K562 (cell line): ENCODE results near the gene PCSK7. TPM values are rescaled to one million over a fixed set of nuclear protein-coding genes. Genes with fewer than 3 reads are reported as not detected.

Experiments
- ATF7 ChIP-seq: fragments of 450-650 bp; IDR thresholded peaks from 2 replicates; pipeline ENCODE4 v1.7.1; 2014; ENCODE audit warnings: mild to moderate bottlenecking, moderate library complexity
- BMI1 ChIP-seq: fragments of 150-350 bp; IDR thresholded peaks from 2 replicates; pipeline ENCODE4 v1.6.1; 2014; ENCODE audit warnings: low read length
- CC2D1A ChIP-seq: fragments of 450-650 bp; IDR thresholded peaks from 2 replicates; pipeline ENCODE4 v1.6.1; 2017; ENCODE audit warnings: mild to moderate bottlenecking
- DMBX1 ChIP-seq: fragments of 250-450 bp; sonication (Bioruptor Pico); IDR thresholded peaks from 2 replicates; pipeline ENCODE4 v1.8.0; 2022; ENCODE audit warnings: inconsistent platforms, mild to moderate bottlenecking, moderate library complexity, borderline replicate concordance
- ETV1 ChIP-seq: fragments of 450-650 bp; conservative IDR thresholded peaks from 2 replicates; pipeline ENCODE4 v1.6.1; 2016; ENCODE audit warnings: missing genetic modification characterization, control low read depth, low read depth, missing compliant biosample characterization
- FOXP4 ChIP-seq: sonication (generic); formaldehyde crosslinking; IDR thresholded peaks from 2 replicates; pipeline ENCODE4 v1.8.0; 2022; ENCODE audit warnings: mild to moderate bottlenecking, missing genetic modification reagents, borderline replicate concordance
- GATAD2A ChIP-seq: fragments of 450-650 bp; IDR thresholded peaks from 2 replicates; pipeline ENCODE4 v1.6.1; 2017
- MBD2 ChIP-seq: sonication (generic); IDR thresholded peaks from 2 replicates; pipeline ENCODE4 v1.6.1; 2016; ENCODE audit warnings: low read depth, borderline replicate concordance
- MEF2A ChIP-seq: IDR thresholded peaks from 2 replicates; pipeline ENCODE4 v1.6.1; 2011; ENCODE audit warnings: low read depth, mild to moderate bottlenecking, low read length, moderate library complexity; ENCODE audit not compliant: control insufficient read depth
- MYNN ChIP-seq, 2 experiments: sonication (generic); formaldehyde crosslinking in 1 of 2; IDR thresholded peaks; 2 replicates each; pipeline versions ENCODE4 v1.5.0 to v1.6.1; 2016 to 2020; ENCODE audit warnings: antibody characterized with exemption in 1 of 2, missing genetic modification reagents in 1 of 2
- NFIC ChIP-seq: fragments of 450-650 bp; IDR thresholded peaks from 2 replicates; pipeline ENCODE4 v1.6.1; 2017; ENCODE audit warnings: mild to moderate bottlenecking, inconsistent platforms
- NFYB ChIP-seq: IDR thresholded peaks from 2 replicates; pipeline ENCODE4 v1.6.1; 2011; ENCODE audit warnings: mild to moderate bottlenecking, moderate library complexity; ENCODE audit not compliant: insufficient read length; ENCODE audit errors: extremely low read depth
- NONO ChIP-seq, 2 experiments: fragments of 200-400 bp in 1 of 2; fragments of 450-650 bp in 1 of 2; formaldehyde crosslinking in 1 of 2; IDR thresholded peaks; 2 replicates each; pipeline ENCODE4 v1.6.1; 2017; ENCODE audit warnings: low read depth in 2 of 2, mild to moderate bottlenecking in 2 of 2, moderate library complexity in 2 of 2, low read length in 1 of 2
- POLR2AphosphoS5 ChIP-seq: IDR thresholded peaks from 2 replicates; pipeline ENCODE4 v1.6.1; 2011; ENCODE audit warnings: mild to moderate bottlenecking, low read depth, low read length, moderate library complexity; ENCODE audit not compliant: control insufficient read depth, insufficient read depth
- PTBP1 ChIP-seq: fragments of 200-400 bp; formaldehyde crosslinking; IDR thresholded peaks from 2 replicates; pipeline ENCODE4 v1.6.1; 2017; ENCODE audit warnings: low read depth, low read length
- SMAD4 ChIP-seq: fragments of 250-450 bp; sonication (Bioruptor Pico); conservative IDR thresholded peaks from 2 replicates; pipeline ENCODE4 v1.8.0; 2021; ENCODE audit warnings: inconsistent platforms, mild to moderate bottlenecking, moderate library complexity
- SMARCC2 ChIP-seq: fragments of 450-650 bp; IDR thresholded peaks from 2 replicates; pipeline ENCODE4 v1.6.1; 2017; ENCODE audit warnings: antibody characterized with exemption, moderate library complexity, mild to moderate bottlenecking, low read depth
- STAT5A ChIP-seq: IDR thresholded peaks from 2 replicates; pipeline ENCODE4 v1.6.1; 2012; ENCODE audit warnings: low read length, inconsistent platforms, borderline replicate concordance
- TBL1XR1 ChIP-seq, 2 experiments: IDR thresholded peaks; 2 replicates each; pipeline ENCODE4 v1.6.1; 2012; ENCODE audit warnings: improper control_type of control experiment in 2 of 2, low read length in 2 of 2, mild to moderate bottlenecking in 1 of 2
- TCF7 ChIP-seq: sonication (generic); IDR thresholded peaks from 2 replicates; pipeline ENCODE4 v1.6.1; 2016; ENCODE audit warnings: antibody characterized with exemption, borderline replicate concordance
- TRIM24 ChIP-seq, 2 experiments: fragments of 450-650 bp; IDR thresholded peaks; 2 replicates each; pipeline ENCODE4 v1.6.1; 2016
- YY1 ChIP-seq, 3 experiments: IDR thresholded peaks; 2 replicates each; pipeline ENCODE4 v1.6.1; 2011; ENCODE audit warnings: low read length in 2 of 3, mild to moderate bottlenecking in 2 of 3, moderate library complexity in 2 of 3, borderline replicate concordance in 1 of 3, control low read depth in 1 of 3, low read depth in 1 of 3; ENCODE audit not compliant: insufficient read depth in 3 of 3, insufficient replicate concordance in 2 of 3, control insufficient read depth in 1 of 3, insufficient read length in 1 of 3; ENCODE audit errors: extremely low read depth in 1 of 3
- ZBTB26 ChIP-seq: fragments of 450-650 bp; formaldehyde crosslinking; IDR thresholded peaks from 2 replicates; pipeline ENCODE4 v1.4.0; 2022; ENCODE audit warnings: missing genetic modification characterization
- ZNF444 ChIP-seq: fragments of 250-450 bp; sonication (Bioruptor Pico); IDR thresholded peaks from 2 replicates; pipeline ENCODE4 v1.4.0; 2020; ENCODE audit warnings: mild to moderate bottlenecking, moderate library complexity
- polyA plus RNA-seq, 8 experiments: library from polyadenylated mRNA; depleted of rRNA in 4 of 8; stranded (reverse) in 5 of 8; unstranded in 3 of 8; fragments of >200 nt; fragmentation: Nextera tagmentation in 2 of 8; fragmentation: Illumina TruSeq in 1 of 8; extraction: Ambion mirVana in 2 of 8; extraction: Trizol in 1 of 8; gene quantifications; 2 replicates each; pipeline versions ENCODE4 v1.2.1 to v1.2.3, GENCODE V29; 2011 to 2014; ENCODE audit warnings: inconsistent platforms in 1 of 8, missing spikeins in 1 of 8
- total RNA-seq, 7 experiments: library from RNA; depleted of rRNA in 6 of 7; stranded (reverse); fragments of >200 nt in 6 of 7; fragmentation: Illumina TruSeq in 2 of 7; extraction: Trizol in 2 of 7; gene quantifications; 2 replicates each; pipeline versions ENCODE4 v1.2.1 to v1.2.3, GENCODE V29; 2011 to 2021; ENCODE audit warnings: low replicate concordance in 1 of 7

PCSK7 gene
- total and polyA plus RNA-seq, 9 of the 15 experiments (the other 6 are each of a cell fraction or from before 2014, with no cell fraction given), result 3.1 to 29.2 (median 15.6) TPM

- TF ChIP-seq ETV1 (tag) (peak; percentile 67), POLR2AphosphoS5 (peak; percentile 95), MYNN (IDR thresholded peaks at IDR 0.05) (peak; percentile 86), MYNN (CRISPR knock-in tag; IDR thresholded peaks at IDR 0.05) (no peak), MBD2 (0 out of 2 replicates have a peak, but pooled peaks have one; percentile 45), NONO (IDR thresholded peaks at IDR 0.05; ENCODE audit: low read depth in 2 of 2, low read length in 1 of 2) (peak in 1 of 2 experiments; percentile 63; a peak in 1 of 4 replicates), NFIC (peak; percentile 92), DMBX1 (CRISPR knock-in tag) (peak; percentile 69), SMARCC2 (peak; percentile 78), ZNF444 (no peak), FOXP4 (CRISPR knock-in tag) (no peak), MEF2A (peak; percentile 43; the same call in 1 of the 2 replicates), SMAD4 (peak; percentile 68; the same call in 1 of the 2 replicates), CC2D1A (peak; percentile 88; the same call in 1 of the 2 replicates), TCF7 (peak; percentile 85), ATF7 (peak; percentile 24; the same call in 1 of the 2 replicates), ZBTB26 (CRISPR knock-in tag) (no peak), PTBP1 (no peak), STAT5A (peak; percentile 90), TRIM24 (IDR thresholded peaks at IDR 0.05) (peak; percentile 88 to 92), YY1 (IDR thresholded peaks at IDR 0.05; ENCODE audit: borderline replicate concordance in 1 of 3, control insufficient read depth in 1 of 3, extremely low read depth in 1 of 3, insufficient read depth in 3 of 3, insufficient read length in 1 of 3, insufficient replicate concordance in 2 of 3, low read depth in 1 of 3, low read length in 2 of 3) (peak in 1 of 3 experiments; percentile 30), TBL1XR1 (IDR thresholded peaks at IDR 0.05; ENCODE audit: low read length in 2 of 2) (peak; percentile 59 to 88; a peak in 2 of 4 replicates), NFYB (no peak), BMI1 (no peak), GATAD2A (0 out of 2 replicates have a peak, but pooled peaks have one; percentile 62)
These were observed 7.9 kb downstream of the PCSK7 start (continued) for GRCh38 chr11:117223741-117224689.
